ENCODE results near the gene IGSF23. TPM values are rescaled to one million over a fixed set of nuclear protein-coding genes. Genes with fewer than 3 reads are reported as not detected.

The IGSF23 gene
- total and polyA plus RNA-seq, 2 experiments from 2014 or later, result not detected

GRCh38 chr19:44604241-44604640, 9.1 kb upstream of the IGSF23 start:
- no peaks in the 10 kb centered on the region for H3K27me3 Mint-ChIP-seq (ENCODE audit: insufficient read depth, low read depth, poor library complexity)
- Histone ChIP-seq H3K27ac (ENCODE audit: low read depth) (peak overlapping the region; percentile 60; the same call in 1 of the 2 replicates), H2AFZ (peak overlapping the region; percentile 44), H3K27me3 (ENCODE audit: insufficient read depth) (no peaks in the 10 kb centered on the region), H3K4me3 (peak overlapping the region; percentile 11; the same call in 1 of the 2 replicates), H3K4me1 (ENCODE audit: insufficient read depth) (peaks cover 41% of the 10 kb centered on the region), H3K79me2 (replicated peaks; ENCODE audit: insufficient read depth) (no peaks in the 10 kb centered on the region), H4K20me1 (replicated peaks; ENCODE audit: insufficient read depth) (no peaks in the 10 kb centered on the region), H3K9me2 (ENCODE audit: insufficient read depth) (peaks cover 8% of the 10 kb centered on the region), H3K36me3 (ENCODE audit: insufficient read depth) (no peaks in the 10 kb centered on the region), H3K4me2 (peak overlapping the region; percentile 67; the same call in 1 of the 2 replicates), H3F3A (replicated peaks; ENCODE audit: low read depth) (no peaks in the 10 kb centered on the region)
- H3K4me3 Mint-ChIP-seq, result no peak overlapping the region
- ATAC-seq (no peak), DNase-seq (ENCODE audit: low spot score) (no peak)
- peaks cover 34% of the 10 kb centered on the region for H3K4me1 Mint-ChIP-seq
- TF ChIP-seq CTCF (conservative IDR thresholded peaks at IDR 0.05; ENCODE audit: low read depth in 2 of 2) (no peak), CREB1 (CRISPR knock-in tag; IDR thresholded peaks at IDR 0.05; ENCODE audit: low read depth) (no peak)
- H3K9me3 Mint-ChIP-seq, result no peaks in the 10 kb centered on the region; the same call in 1 of the 3 replicates
- H3K27ac Mint-ChIP-seq, result no peak overlapping the region; the same call in 1 of the 2 replicates
- H3K36me3 Mint-ChIP-seq (ENCODE audit: low read depth), result no peaks in the 10 kb centered on the region; the same call in 2 of the 3 replicates

- Histone ChIP-seq H3K36me3 (ENCODE audit: insufficient read depth) (no peaks in the 10 kb centered on the region), H3K4me3 (no peak overlapping the region), H3K79me2 (replicated peaks; ENCODE audit: insufficient read depth) (no peaks in the 10 kb centered on the region), H3K27me3 (ENCODE audit: insufficient read depth) (no peaks in the 10 kb centered on the region), H3F3A (replicated peaks; ENCODE audit: low read depth) (no peaks in the 10 kb centered on the region), H3K4me2 (no peak overlapping the region), H3K4me1 (ENCODE audit: insufficient read depth) (peaks cover 41% of the 10 kb centered on the region), H4K20me1 (replicated peaks; ENCODE audit: insufficient read depth) (no peaks in the 10 kb centered on the region), H3K9me2 (ENCODE audit: insufficient read depth) (no peaks in the 10 kb centered on the region), H3K27ac (ENCODE audit: low read depth) (no peak overlapping the region), H2AFZ (no peak overlapping the region)
- DNase-seq (ENCODE audit: low spot score) (no peak), ATAC-seq (no peak)
- no peaks in the 10 kb centered on the region; the same call in 1 of the 3 replicates for H3K9me3 Mint-ChIP-seq
- H3K27ac Mint-ChIP-seq, result no peak overlapping the region
- no peaks in the 10 kb centered on the region; the same call in 2 of the 3 replicates for H3K36me3 Mint-ChIP-seq (ENCODE audit: low read depth)
- peaks cover 3% of the 10 kb centered on the region for H3K27me3 Mint-ChIP-seq (ENCODE audit: insufficient read depth, low read depth, poor library complexity)
- H3K4me1 Mint-ChIP-seq, result peaks cover 34% of the 10 kb centered on the region
- no peak overlapping the region for H3K4me3 Mint-ChIP-seq
- no peak for TF ChIP-seq ZNF462 (CRISPR knock-in tag; IDR thresholded peaks at IDR 0.05)
- TF ChIP-seq CTCF (conservative IDR thresholded peaks at IDR 0.05; ENCODE audit: low read depth in 2 of 2), result no peak
- no peak for TF ChIP-seq ETS1 (IDR thresholded peaks at IDR 0.05)
- no peak for TF ChIP-seq CREB1 (CRISPR knock-in tag; IDR thresholded peaks at IDR 0.05; ENCODE audit: low read depth)
- TF ChIP-seq ZNF114 (CRISPR knock-in tag; IDR thresholded peaks at IDR 0.05), result no peak
- no peak for TF ChIP-seq STAT1 (IDR thresholded peaks at IDR 0.05; ENCODE audit: unreplicated experiment)
- no peak for TF ChIP-seq ZNF331 (CRISPR knock-in tag; IDR thresholded peaks at IDR 0.05; ENCODE audit: low read depth)
These were observed 7.8 kb upstream of the IGSF23 start for GRCh38 chr19:44605547-44605946.

Measured in GM23338 (cell line).